ENCODE data around the gene ANKS1B. TPM values are rescaled to one million over a fixed set of nuclear protein-coding genes. Genes with fewer than 3 reads are reported as not detected.

ANKS1B gene
- total RNA-seq, 6 experiments from 2014 or later = 0.31 to 0.66 (median 0.37) TPM

- no peak for DNase-seq
- Mint-ChIP-seq H3K4me3 (no peak overlapping the region), H3K9me3 (peaks cover 52% of the 10 kb centered on the region), H3K27me3 (ENCODE audit: insufficient read depth) (no peaks in the 10 kb centered on the region), H3K27ac (no peak overlapping the region), H3K4me1 (ENCODE audit: low read depth) (no peaks in the 10 kb centered on the region), H3K36me3 (ENCODE audit: low read depth) (no peaks in the 10 kb centered on the region)
- no peak for TF ChIP-seq CTCF (IDR thresholded peaks at IDR 0.05)
These were observed 782.7 kb downstream of the ANKS1B start for GRCh38 chr12:99201906-99202645.

- Mint-ChIP-seq H3K4me3 (no peak overlapping the region), H3K27ac (no peak overlapping the region), H3K36me3 (ENCODE audit: low read depth) (no peaks in the 10 kb centered on the region), H3K9me3 (peaks cover 50% of the 10 kb centered on the region), H3K27me3 (ENCODE audit: insufficient read depth) (no peaks in the 10 kb centered on the region), H3K4me1 (ENCODE audit: low read depth) (no peaks in the 10 kb centered on the region)
- DNase-seq = no peak
- TF ChIP-seq CTCF (IDR thresholded peaks at IDR 0.05) = no peak
These were observed 783.9 kb downstream of the ANKS1B start for GRCh38 chr12:99200711-99201384.

GRCh38 chr12:99195474-99195873, 789.3 kb downstream of the ANKS1B start:
- Mint-ChIP-seq H3K27me3 (ENCODE audit: insufficient read depth) (no peaks in the 10 kb centered on the region), H3K9me3 (peaks cover 47% of the 10 kb centered on the region), H3K36me3 (ENCODE audit: low read depth) (no peaks in the 10 kb centered on the region), H3K4me3 (no peak overlapping the region), H3K27ac (no peak overlapping the region), H3K4me1 (ENCODE audit: low read depth) (no peaks in the 10 kb centered on the region)
- no peak for TF ChIP-seq CTCF (IDR thresholded peaks at IDR 0.05)
- no peak for DNase-seq

GRCh38 chr12:99192489-99192888, 792.2 kb downstream of the ANKS1B start:
- Mint-ChIP-seq H3K27me3 (ENCODE audit: insufficient read depth) (no peaks in the 10 kb centered on the region), H3K4me1 (ENCODE audit: low read depth) (no peaks in the 10 kb centered on the region), H3K27ac (no peak overlapping the region), H3K4me3 (no peak overlapping the region), H3K9me3 (peaks cover 58% of the 10 kb centered on the region), H3K36me3 (ENCODE audit: low read depth) (no peaks in the 10 kb centered on the region)
- no peak for DNase-seq
- TF ChIP-seq CTCF (IDR thresholded peaks at IDR 0.05) = no peak

GRCh38 chr12:99176871-99177270, 807.9 kb downstream of the ANKS1B start:
- H3K9me3 Mint-ChIP-seq = peaks cover 44% of the 10 kb centered on the region
- H3K36me3 Mint-ChIP-seq (ENCODE audit: low read depth) = peaks cover 6% of the 10 kb centered on the region; the same call in 1 of the 2 replicates
- H3K27me3 Mint-ChIP-seq (ENCODE audit: insufficient read depth) = no peaks in the 10 kb centered on the region
- H3K4me1 Mint-ChIP-seq (ENCODE audit: low read depth) = no peaks in the 10 kb centered on the region
- H3K4me3 Mint-ChIP-seq = no peak overlapping the region
- no peak for DNase-seq
- H3K27ac Mint-ChIP-seq = no peak overlapping the region
- no peak for TF ChIP-seq CTCF (IDR thresholded peaks at IDR 0.05)
